ENCODE data around the gene ERO1B. TPM values are rescaled to one million over a fixed set of nuclear protein-coding genes. Genes with fewer than 3 reads are reported as not detected.

Gene ERO1B
- total and polyA plus RNA-seq, 2 of the 4 experiments (the other 2 are of a cell fraction): 0.54 to 0.60 TPM

DNA sequence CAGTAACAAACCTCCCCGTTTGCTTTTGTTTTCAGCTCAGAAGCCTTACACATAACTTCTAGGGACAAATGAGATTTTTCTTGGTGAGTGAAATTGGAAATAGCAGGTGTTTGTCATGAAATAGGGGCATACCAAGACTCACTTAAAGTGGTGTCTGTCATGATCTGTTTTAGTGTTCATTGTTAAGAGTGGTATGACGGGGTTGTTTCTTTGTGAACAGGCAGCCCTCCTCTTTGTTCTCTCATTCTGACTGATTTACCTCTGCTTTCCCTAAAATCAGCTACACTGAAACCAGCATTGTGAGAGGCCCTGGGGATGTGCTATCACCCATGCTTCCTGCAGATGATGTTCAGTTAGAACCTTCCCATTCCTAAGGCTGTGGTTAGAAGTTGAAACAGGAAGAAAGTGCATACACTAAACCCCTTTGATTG, 2.5 kb upstream of the ERO1B start:
- no CpG with 5 or more reads among the region's 2 CpGs for WGBS, 2 experiments (ENCODE audit: extremely low coverage in 2 of 2, insufficient read length in 1 of 2)
- dilution Hi-C loops (cut with HindIII; ENCODE audit: low sequenced_read_pairs, unreplicated experiment): no loop called here
- CTCF ChIA-PET: no interaction called here

More for the DNA sequence above, 2.5 kb upstream of the ERO1B start:
- Histone ChIP-seq H3K36me3 (ENCODE audit: control insufficient read depth, insufficient read depth, low read length) (no peaks in the 10 kb centered on the region), H4K91ac (ENCODE audit: insufficient read depth, low read depth, low read length) (no peak overlapping the region), H4K20me1 (ENCODE audit: insufficient read depth, low read length) (no peaks in the 10 kb centered on the region), H3K23ac (ENCODE audit: low read depth, low read length) (no peak overlapping the region), H3K79me1 (ENCODE audit: low read depth in 1 of 2, low read length in 2 of 2) (no peaks in the 10 kb centered on the region), H2BK5ac (ENCODE audit: low read depth, low read length, poor library complexity, severe bottlenecking) (no peak overlapping the region), H3K14ac (replicated peaks; ENCODE audit: low read depth, low read length) (no peak overlapping the region), H4K5ac (ENCODE audit: low read depth, low read length) (no peak overlapping the region), H3K4me3 (ENCODE audit: insufficient read depth, low read depth, low read length) (no peak overlapping the region), H3K4ac (ENCODE audit: low read depth, low read length) (no peak overlapping the region), H2AK9ac (replicated peaks; ENCODE audit: low read depth, low read length, poor library complexity) (no peak overlapping the region), H2AK5ac (ENCODE audit: low read depth, low read length) (no peak overlapping the region), H3K9me1 (ENCODE audit: insufficient read depth, low read length) (no peaks in the 10 kb centered on the region), H3K27ac (ENCODE audit: insufficient read depth, low read length) (no peak overlapping the region), H3K18ac (ENCODE audit: low read depth, low read length) (no peak overlapping the region), H2BK20ac (ENCODE audit: low read depth, low read length) (no peak overlapping the region), H2AFZ (replicated peaks; ENCODE audit: low read length, poor library complexity) (no peak overlapping the region), H3K27me3 (ENCODE audit: control insufficient read depth, insufficient read depth, low read length) (peaks cover 5% of the 10 kb centered on the region), H2BK120ac (ENCODE audit: low read depth, low read length) (no peak overlapping the region), H3K9ac (ENCODE audit: low read depth, low read length) (no peak overlapping the region), H3K56ac (ENCODE audit: extremely low read depth, insufficient read depth, low read length) (no peak overlapping the region), H2BK15ac (ENCODE audit: low read depth, low read length) (no peak overlapping the region), H3K9me3 (ENCODE audit: control insufficient read depth, insufficient read depth, low read length) (no peaks in the 10 kb centered on the region), H4K8ac (ENCODE audit: low read depth in 2 of 2, low read length in 2 of 2) (no peak overlapping the region), H3K4me1 (ENCODE audit: control insufficient read depth, insufficient read depth, low read length) (no peaks in the 10 kb centered on the region; the same call in 1 of the 2 replicates), H3K4me2 (ENCODE audit: low read depth, low read length) (no peak overlapping the region)
- ATAC-seq (ENCODE audit: low read depth) (no peak), DNase-seq (no peak)
- TF ChIP-seq MAFK (IDR thresholded peaks at IDR 0.05; ENCODE audit: low read depth, low read length) (no peak), BHLHE40 (IDR thresholded peaks at IDR 0.05; ENCODE audit: low read depth, low read length) (no peak), CEBPB (IDR thresholded peaks at IDR 0.05; ENCODE audit: low read depth, low read length) (no peak), NFE2L2 (IDR thresholded peaks at IDR 0.05; ENCODE audit: low read depth, low read length) (no peak), RCOR1 (IDR thresholded peaks at IDR 0.05; ENCODE audit: insufficient replicate concordance, low read length) (no peak), CHD1 (IDR thresholded peaks at IDR 0.05; ENCODE audit: low read depth, low read length) (no peak)
- TF ChIP-seq, protein P1, sequence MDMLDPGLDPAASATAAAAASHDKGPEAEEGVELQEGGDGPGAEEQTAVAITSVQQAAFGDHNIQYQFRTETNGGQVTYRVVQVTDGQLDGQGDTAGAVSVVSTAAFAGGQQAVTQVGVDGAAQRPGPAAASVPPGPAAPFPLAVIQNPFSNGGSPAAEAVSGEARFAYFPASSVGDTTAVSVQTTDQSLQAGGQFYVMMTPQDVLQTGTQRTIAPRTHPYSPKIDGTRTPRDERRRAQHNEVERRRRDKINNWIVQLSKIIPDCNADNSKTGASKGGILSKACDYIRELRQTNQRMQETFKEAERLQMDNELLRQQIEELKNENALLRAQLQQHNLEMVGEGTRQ (IDR thresholded peaks at IDR 0.05; ENCODE audit: low read depth, low read length): no peak
- TF ChIP-seq, protein P2, sequence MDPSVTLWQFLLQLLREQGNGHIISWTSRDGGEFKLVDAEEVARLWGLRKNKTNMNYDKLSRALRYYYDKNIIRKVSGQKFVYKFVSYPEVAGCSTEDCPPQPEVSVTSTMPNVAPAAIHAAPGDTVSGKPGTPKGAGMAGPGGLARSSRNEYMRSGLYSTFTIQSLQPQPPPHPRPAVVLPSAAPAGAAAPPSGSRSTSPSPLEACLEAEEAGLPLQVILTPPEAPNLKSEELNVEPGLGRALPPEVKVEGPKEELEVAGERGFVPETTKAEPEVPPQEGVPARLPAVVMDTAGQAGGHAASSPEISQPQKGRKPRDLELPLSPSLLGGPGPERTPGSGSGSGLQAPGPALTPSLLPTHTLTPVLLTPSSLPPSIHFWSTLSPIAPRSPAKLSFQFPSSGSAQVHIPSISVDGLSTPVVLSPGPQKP (IDR thresholded peaks at IDR 0.05; ENCODE audit: borderline replicate concordance, low read depth, low read length): no peak
- TF ChIP-seq, protein P3, sequence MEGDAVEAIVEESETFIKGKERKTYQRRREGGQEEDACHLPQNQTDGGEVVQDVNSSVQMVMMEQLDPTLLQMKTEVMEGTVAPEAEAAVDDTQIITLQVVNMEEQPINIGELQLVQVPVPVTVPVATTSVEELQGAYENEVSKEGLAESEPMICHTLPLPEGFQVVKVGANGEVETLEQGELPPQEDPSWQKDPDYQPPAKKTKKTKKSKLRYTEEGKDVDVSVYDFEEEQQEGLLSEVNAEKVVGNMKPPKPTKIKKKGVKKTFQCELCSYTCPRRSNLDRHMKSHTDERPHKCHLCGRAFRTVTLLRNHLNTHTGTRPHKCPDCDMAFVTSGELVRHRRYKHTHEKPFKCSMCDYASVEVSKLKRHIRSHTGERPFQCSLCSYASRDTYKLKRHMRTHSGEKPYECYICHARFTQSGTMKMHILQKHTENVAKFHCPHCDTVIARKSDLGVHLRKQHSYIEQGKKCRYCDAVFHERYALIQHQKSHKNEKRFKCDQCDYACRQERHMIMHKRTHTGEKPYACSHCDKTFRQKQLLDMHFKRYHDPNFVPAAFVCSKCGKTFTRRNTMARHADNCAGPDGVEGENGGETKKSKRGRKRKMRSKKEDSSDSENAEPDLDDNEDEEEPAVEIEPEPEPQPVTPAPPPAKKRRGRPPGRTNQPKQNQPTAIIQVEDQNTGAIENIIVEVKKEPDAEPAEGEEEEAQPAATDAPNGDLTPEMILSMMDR (conservative IDR thresholded peaks at IDR 0.05; ENCODE audit: low read depth, low read length): no peak
- in situ Hi-C loops (cut with MboI; ENCODE audit: low sequenced_read_pairs) (no loop called here), intact Hi-C loops (cut with micrococcal nuclease) (loop anchor here (5.0 kb wide), 1 partner anchor 238 kb away; the partner anchor contains the start of gene LGALS8)
- no TSS peak for BruUV-seq (replicated peaks)
- POLR2A ChIA-PET (ENCODE audit: unreplicated experiment): no interaction called here
